Right renal cortex interstitium (tissue), 3 donors: ENCODE results near the gene EPDR1. TPM values are rescaled to one million over a fixed set of nuclear protein-coding genes. Genes with fewer than 3 reads are reported as not detected.

Experiments
- DNase-seq, 3 donors: peaks; one replicate each; pipeline ENCODE4 v3.0.0-alpha.2; 2013; ENCODE audit warnings: low read depth in 3 of 3, low spot score in 2 of 3
- polyA plus RNA-seq, 3 donors: library from polyadenylated mRNA; unstranded; fragments of 120-200 nt; gene quantifications; one replicate each; pipeline ENCODE4 v1.2.1, GENCODE V29; 2013; ENCODE audit not compliant: insufficient read length in 3 of 3

Gene EPDR1
- polyA plus RNA-seq, 3 donors, result 16.1 to 20.1 (median 19.3) TPM

DNA sequence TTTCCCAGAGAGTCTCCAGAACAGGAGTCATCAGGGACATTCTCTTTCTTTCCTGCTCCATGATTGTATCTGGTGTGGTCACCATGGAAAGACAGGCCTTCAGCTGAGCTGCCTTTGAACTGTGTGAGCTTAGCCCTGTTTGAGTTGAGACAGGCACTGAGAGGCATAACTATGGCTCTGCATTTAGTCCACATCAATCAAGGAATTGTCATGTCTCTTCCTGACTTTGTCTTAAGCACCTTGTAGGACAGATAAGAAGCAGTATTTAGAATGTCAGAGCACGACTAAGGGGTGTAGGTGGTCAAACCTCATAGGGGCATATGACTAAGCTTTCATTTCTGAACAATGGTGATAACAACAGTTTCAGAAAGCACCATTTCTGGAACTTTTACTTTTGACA lies 53.5 kb downstream of the EPDR1 start:
- no peak for DNase-seq

DNA sequence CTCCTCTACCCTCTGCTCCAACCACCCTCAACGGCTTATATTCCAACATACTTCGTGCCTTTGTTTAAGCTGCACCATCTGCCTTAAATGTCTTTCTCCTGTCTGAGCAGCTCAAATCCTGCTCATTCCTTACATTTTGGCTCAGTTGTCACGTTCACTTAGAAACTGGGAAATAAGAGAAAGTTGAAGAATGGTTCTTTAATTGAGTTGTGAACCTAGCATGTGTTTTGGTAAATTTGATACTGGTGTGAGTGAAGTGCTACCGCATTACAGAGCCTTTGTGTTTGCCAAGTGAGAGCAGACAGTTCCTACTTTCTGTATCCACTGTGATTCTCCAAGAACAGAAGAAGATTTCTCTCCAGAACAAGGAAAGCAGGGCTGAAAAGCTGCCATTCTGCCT lies 54.3 kb downstream of the EPDR1 start:
- no peak for DNase-seq

DNA sequence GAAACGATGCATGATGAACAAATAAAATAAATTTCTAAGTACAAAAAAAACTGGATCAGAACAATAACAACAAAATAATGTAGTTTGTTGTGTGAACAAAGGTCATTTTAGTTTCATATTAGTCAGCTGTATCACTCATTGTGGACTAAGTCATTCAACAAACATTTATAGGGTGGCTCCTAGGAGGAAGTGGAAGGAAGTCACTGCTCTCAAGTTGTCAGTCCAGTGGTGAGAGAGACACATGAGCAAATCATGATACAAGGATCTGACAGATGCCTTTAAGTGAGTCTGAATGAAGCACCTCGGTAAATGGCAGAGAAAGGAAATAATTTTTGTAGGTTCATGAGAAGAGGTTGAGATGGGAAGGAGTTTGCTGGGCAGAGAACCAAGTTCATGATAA lies 56.8 kb downstream of the EPDR1 start:
- DNase-seq, result no peak

DNA sequence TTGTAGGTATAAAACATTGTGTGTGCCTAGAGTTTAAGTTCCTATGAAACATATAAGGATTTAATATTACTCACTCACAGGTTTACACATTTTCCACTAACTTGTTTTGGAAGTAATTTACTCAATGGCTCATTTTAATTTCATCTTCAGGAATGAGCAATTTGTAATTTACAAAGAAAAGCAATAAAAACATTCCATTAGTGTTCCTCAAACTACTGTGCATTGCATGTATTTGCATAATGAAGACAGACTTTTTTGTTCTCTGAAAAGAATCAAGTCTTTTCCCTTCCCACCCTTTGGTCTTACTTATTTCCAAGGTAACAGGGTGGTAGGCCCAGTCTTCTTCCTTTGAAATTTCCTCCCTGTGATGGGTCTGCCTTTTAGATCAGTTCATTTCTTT lies 61.2 kb downstream of the EPDR1 start:
- no peak for DNase-seq

DNA sequence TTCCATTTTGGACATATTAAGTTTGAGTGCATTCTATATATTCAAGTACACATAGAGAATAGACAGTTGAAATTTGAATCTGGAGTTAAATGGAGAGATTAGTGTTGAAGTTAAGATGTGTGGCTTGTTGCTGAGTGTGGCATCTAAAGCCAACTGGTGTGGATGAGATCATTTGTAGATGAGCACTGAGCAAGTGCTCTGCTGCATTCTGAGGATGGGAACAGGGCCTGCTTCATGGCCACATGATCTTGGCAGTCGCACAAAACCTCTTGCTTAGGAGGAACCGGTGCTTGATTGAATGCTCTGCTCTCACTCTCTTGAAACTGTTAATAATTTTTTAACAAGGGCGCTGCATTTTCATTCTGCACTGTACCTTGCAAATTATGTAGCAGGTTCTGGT lies 62.0 kb downstream of the EPDR1 start:
- DNase-seq, result no peak

DNA sequence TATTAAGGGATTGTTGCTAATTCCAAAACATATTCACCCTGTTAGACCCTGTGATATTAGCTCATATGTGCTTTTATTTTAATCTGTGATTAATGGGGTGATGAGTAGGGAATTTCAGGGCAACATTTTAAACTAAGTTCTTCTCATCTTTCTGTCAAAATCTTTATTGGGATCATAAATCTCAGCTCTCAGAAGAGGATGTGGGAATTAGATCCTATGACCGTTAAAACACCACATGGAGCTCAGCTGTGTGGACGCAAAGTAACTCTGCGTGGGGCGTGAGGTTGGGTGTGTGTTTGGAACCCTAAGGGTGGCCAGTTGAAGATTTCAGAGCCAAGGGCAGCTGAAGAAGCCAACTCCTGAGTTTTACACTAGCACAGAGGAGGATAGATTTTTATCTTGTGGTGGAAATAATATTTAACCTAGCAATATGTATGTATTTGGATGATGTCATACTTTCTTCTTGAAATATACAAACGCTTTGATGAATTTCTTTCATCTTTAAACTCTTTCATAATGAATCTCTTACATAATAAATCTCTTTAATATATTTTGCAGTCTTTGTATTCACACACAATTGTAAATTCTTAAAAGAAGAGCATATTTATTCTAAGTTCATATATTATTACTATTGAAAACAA lies 64.4 kb downstream of the EPDR1 start:
- peak; percentile 16 to 19 (median 19) for DNase-seq

DNA sequence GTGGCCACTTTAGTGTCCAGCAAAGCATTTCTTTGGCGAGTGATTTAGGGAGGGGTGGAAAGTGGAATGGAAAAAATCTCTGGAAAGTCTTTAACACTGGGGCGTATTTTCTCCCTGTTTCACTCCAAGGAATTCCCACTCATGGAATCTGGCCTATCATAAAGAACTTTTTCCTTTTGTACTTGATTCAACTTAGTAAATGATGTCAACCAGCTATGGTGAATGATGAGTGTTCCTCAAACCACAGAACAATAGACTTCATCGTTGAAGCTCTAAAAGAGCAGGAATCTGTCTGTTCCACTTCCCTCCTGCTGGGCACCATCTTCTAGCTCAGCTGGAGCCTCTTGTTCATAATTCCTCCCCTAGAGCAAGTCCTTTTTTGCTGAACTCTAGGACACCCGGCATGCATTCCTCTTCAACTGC lies 66.5 kb downstream of the EPDR1 start:
- no peak for DNase-seq

DNA sequence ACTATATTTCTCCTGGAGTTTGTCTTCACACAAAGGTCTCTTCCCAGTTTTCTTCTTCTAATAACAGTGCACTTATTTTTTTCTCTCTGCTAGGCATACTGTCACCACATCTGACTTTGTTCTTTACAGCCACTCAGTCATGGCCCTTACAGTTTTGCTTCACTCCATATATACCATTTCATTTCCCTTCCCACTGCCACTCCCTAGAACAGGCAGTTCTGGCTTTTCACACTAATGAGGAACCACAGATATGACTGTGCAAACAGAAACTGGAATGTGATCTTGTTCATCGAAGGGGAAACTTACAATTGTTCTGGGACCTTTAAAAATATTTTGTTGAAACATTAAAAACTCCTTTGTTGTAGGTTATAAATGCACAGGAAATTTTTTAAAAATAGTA lies 67.3 kb downstream of the EPDR1 start:
- no peak for DNase-seq

DNA sequence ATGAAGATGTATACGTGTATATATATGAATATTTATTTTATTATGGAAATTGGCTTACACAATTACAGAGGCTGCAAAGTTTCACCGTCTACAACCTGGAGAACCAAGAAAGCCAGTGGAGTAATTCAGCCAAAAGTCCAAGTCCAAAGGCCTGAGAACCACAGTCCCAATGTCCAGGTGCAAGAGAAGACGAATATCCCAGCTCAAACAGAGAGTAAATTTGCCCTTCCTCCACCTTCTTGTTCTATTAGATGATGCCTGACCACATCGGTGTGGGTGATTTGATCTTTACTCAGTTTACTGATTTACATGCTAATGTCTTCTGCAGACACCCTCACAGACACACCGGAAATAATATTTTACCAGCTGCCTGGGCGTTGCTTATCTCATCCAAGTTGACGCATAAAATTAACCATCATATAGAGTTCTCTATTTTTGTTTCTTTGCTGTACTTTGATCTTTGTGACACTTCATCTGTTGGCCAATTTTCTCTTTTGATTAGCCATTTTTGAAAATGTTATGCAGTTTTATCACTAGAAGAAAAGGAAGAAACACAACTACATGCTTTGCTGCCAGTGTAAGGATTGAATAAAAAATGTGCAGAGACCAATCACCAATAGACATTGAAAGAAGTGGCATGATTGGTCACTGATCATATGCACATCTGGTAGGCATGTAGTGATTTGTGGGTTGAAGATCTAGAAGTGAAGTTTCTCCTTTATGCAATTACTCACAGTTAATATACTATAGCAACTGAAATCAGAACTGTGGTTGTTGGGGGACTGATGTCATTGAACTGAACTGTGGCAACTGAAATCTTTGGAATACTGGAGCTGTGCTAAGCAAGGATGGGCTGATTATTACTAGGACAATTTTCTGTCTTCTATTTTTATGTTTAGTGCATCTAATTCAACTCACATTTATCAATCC lies 68.5 kb downstream of the EPDR1 start:
- DNase-seq, result no peak

DNA sequence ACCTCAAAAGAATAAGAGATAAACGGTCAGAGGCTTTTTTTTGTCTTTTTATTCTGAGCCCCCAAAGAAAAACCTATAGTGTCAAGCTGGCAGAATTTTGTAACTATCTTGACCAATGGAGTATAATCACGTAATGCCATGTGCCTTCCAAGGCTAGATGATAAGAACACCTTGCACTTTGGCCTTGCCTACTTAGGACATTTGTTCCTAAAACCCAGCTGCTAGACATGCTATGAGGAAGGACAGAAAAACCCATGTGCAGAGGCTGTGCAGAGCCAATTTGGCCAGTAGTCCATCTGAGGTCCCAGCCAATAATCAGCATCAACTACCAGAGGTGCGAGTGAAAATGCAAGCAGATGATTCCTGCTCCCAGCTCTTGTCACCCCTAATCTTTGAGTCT lies 69.9 kb downstream of the EPDR1 start:
- no peak for DNase-seq

DNA sequence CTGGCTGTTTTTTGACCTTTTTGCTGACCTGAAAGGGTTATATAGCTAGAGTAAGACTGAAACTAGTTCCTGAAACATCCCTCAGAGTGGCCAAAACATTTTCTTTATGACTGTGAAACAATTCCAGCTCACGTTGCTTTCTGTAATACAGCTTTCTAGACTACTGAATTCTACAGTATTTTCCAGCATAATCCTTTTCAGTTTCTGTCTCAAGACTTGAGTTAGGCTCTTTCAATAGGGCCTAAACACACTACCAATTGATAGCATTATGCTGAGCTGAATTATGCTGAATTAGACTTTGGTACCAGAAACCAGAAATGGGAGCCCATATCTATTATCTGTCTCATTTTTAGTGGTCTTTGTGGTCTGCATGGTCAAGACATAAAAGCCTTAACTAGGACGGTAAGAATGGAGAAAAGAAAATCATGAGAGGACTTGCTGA lies 72.6 kb downstream of the EPDR1 start:
- DNase-seq, result no peak

DNA sequence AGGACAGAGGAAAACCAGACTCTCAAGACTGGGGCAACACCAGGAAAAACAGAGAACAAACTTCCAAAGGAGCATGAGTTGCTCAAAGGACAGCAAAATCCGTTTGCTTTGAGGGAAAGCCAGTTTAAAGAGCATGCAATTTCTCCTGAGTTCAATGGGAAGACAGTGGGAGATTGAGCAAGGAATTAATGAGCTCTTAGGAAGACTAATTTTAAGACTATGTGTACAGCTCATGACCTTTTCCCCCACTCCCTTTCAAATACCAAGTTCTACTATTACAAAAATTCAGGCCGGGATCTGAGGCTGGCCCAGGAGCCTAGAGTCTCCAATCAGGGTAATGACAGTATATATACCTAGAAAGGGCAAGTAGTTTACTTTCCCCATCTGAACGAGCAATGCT lies 79.2 kb downstream of the EPDR1 start:
- no peak for DNase-seq

DNA sequence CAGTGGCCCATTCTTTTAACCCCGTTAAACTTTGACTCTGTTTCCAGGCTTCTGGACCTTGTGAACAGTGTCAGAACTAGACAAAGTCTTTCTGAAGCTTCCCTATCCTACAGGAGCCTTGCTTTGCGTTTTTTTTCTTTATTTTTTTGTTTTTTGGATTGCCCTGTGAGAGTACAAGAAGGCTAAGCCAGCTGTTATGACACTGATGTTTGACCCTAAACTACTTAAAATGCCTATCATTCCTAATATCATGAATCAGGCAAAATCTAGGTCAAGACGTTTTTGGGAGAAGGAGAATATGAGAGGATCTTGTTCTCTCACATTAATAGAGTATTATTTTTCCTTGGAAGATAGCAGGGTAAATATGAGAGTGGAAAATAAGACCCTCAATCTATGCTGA lies 79.8 kb downstream of the EPDR1 start:
- DNase-seq, result no peak

Other genes starting within 250 kb of the EPDR1 start
- gene GPR141, start 236.9 kb upstream of the EPDR1 start, polyA plus RNA-seq, result under 1 TPM; 0.19 to 0.44 (median 0.42) TPM
- under 1 TPM in 2 of 3 donors, not detected in 1; 0.28 to 0.47 TPM for gene NME8, start 72.0 kb upstream of the EPDR1 start, polyA plus RNA-seq
- gene SFRP4, start 3.8 kb upstream of the EPDR1 start, polyA plus RNA-seq, result 1 to 10 TPM; 1.1 to 1.9 (median 1.5) TPM